ENCODE measurements around the gene LMOD2. TPM values are rescaled to one million over a fixed set of nuclear protein-coding genes. Genes with fewer than 3 reads are reported as not detected.
"Not testable (repeated sequence)": the region's sequence is repeated elsewhere in the genome, so short reads cannot be mapped to it uniquely, and the experiment has no call there.

The LMOD2 gene
- total RNA-seq, 1 donor from 2014 or later: not detected

- Mint-ChIP-seq H3K9me3 (ENCODE audit: unreplicated experiment) (no peaks in the 10 kb centered on the region), H3K27ac (ENCODE audit: unreplicated experiment) (no peak overlapping the region), H3K36me3 (ENCODE audit: unreplicated experiment) (no peaks in the 10 kb centered on the region), H3K27me3 (ENCODE audit: unreplicated experiment) (peaks cover 4% of the 10 kb centered on the region), H3K4me3 (ENCODE audit: unreplicated experiment) (no peak overlapping the region), H3K4me1 (ENCODE audit: unreplicated experiment) (peaks cover 12% of the 10 kb centered on the region)
- DNase-seq (ENCODE audit: extremely low spot score, unreplicated experiment): no peak
- TF ChIP-seq, protein P1, sequence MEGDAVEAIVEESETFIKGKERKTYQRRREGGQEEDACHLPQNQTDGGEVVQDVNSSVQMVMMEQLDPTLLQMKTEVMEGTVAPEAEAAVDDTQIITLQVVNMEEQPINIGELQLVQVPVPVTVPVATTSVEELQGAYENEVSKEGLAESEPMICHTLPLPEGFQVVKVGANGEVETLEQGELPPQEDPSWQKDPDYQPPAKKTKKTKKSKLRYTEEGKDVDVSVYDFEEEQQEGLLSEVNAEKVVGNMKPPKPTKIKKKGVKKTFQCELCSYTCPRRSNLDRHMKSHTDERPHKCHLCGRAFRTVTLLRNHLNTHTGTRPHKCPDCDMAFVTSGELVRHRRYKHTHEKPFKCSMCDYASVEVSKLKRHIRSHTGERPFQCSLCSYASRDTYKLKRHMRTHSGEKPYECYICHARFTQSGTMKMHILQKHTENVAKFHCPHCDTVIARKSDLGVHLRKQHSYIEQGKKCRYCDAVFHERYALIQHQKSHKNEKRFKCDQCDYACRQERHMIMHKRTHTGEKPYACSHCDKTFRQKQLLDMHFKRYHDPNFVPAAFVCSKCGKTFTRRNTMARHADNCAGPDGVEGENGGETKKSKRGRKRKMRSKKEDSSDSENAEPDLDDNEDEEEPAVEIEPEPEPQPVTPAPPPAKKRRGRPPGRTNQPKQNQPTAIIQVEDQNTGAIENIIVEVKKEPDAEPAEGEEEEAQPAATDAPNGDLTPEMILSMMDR (IDR thresholded peaks at IDR 0.05): no peak
Measured at GRCh38 chr7:123632808-123633207, 22.9 kb upstream of the LMOD2 start.

- no peaks in the 10 kb centered on the region for H3K9me3 Mint-ChIP-seq (ENCODE audit: unreplicated experiment)
- no peaks in the 10 kb centered on the region for H3K36me3 Mint-ChIP-seq (ENCODE audit: unreplicated experiment)
- peaks cover 7% of the 10 kb centered on the region for H3K27me3 Mint-ChIP-seq (ENCODE audit: unreplicated experiment)
- peaks cover 12% of the 10 kb centered on the region for H3K4me1 Mint-ChIP-seq (ENCODE audit: unreplicated experiment)
- TF ChIP-seq, protein P1 (IDR thresholded peaks at IDR 0.05): no peak
- no peak overlapping the region for H3K27ac Mint-ChIP-seq (ENCODE audit: unreplicated experiment)
- DNase-seq (ENCODE audit: extremely low spot score, unreplicated experiment): no peak
- no peak overlapping the region for H3K4me3 Mint-ChIP-seq (ENCODE audit: unreplicated experiment)
Measured at GRCh38 chr7:123633553-123633952, 22.1 kb upstream of the LMOD2 start.

GRCh38 chr7:123634011-123634573 lies 21.6 kb upstream of the LMOD2 start:
- H3K36me3 Mint-ChIP-seq (ENCODE audit: unreplicated experiment); DNase-seq (ENCODE audit: extremely low spot score, unreplicated experiment); H3K4me3 Mint-ChIP-seq (ENCODE audit: unreplicated experiment); H3K27ac Mint-ChIP-seq (ENCODE audit: unreplicated experiment); H3K27me3 Mint-ChIP-seq (ENCODE audit: unreplicated experiment); H3K9me3 Mint-ChIP-seq (ENCODE audit: unreplicated experiment): not testable (repeated sequence)
- peaks cover 12% of the 10 kb centered on the region for H3K4me1 Mint-ChIP-seq (ENCODE audit: unreplicated experiment)

- TF ChIP-seq, protein P1 (IDR thresholded peaks at IDR 0.05): peak; percentile 70
- peaks cover 7% of the 10 kb centered on the region for H3K27me3 Mint-ChIP-seq (ENCODE audit: unreplicated experiment)
- no peaks in the 10 kb centered on the region for H3K9me3 Mint-ChIP-seq (ENCODE audit: unreplicated experiment)
- H3K4me1 Mint-ChIP-seq (ENCODE audit: unreplicated experiment): peaks cover 12% of the 10 kb centered on the region
- DNase-seq (ENCODE audit: extremely low spot score, unreplicated experiment): no peak
- H3K4me3 Mint-ChIP-seq (ENCODE audit: unreplicated experiment): no peak overlapping the region
- H3K27ac Mint-ChIP-seq (ENCODE audit: unreplicated experiment): no peak overlapping the region
- no peaks in the 10 kb centered on the region for H3K36me3 Mint-ChIP-seq (ENCODE audit: unreplicated experiment)
Measured at GRCh38 chr7:123635551-123636359, 19.9 kb upstream of the LMOD2 start.

DNA sequence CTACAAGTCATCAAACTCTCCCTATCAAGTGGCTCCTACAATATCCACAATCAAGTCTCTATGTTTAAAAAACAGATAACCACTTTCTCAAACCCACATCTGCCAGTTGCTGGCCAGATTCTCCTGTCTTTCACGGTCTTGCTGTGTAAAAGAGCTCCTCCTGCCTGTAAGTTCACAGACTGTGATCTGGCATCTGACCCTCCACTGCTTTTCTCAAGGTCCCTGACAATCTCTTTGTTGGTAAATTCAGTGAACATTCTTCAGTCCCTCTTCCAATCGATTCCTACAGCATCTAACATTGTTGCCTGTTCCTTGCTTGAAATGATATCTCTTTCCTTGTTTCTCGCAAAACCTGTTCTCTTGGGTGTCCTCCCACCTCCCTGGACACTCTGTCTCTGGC lies 18.5 kb upstream of the LMOD2 start:
- no peak overlapping the region for H3K27ac Mint-ChIP-seq (ENCODE audit: unreplicated experiment)
- TF ChIP-seq, protein P1 (IDR thresholded peaks at IDR 0.05): no peak

More for the DNA sequence above, 18.5 kb upstream of the LMOD2 start:
- no peak for DNase-seq (ENCODE audit: extremely low spot score, unreplicated experiment)
- Mint-ChIP-seq H3K27me3 (ENCODE audit: unreplicated experiment) (peaks cover 7% of the 10 kb centered on the region), H3K9me3 (ENCODE audit: unreplicated experiment) (no peaks in the 10 kb centered on the region), H3K4me3 (ENCODE audit: unreplicated experiment) (no peak overlapping the region), H3K4me1 (ENCODE audit: unreplicated experiment) (peaks cover 12% of the 10 kb centered on the region), H3K36me3 (ENCODE audit: unreplicated experiment) (no peaks in the 10 kb centered on the region)

All from osteocyte (in vitro differentiated cells).